ENCODE measurements around the gene GALNT4. TPM values are rescaled to one million over a fixed set of nuclear protein-coding genes. Genes with fewer than 3 reads are reported as not detected.

The GALNT4 gene
- total and polyA plus RNA-seq, 8 donors: 2.6 to 15.8 (median 5.2) TPM

GRCh38 chr12:89499857-89500256 is 24.7 kb downstream of the GALNT4 start:
- DNase-seq (no peak), FAIRE-seq (no peak), ATAC-seq (no peak)
- H3K36me3 ChIP-seq: no peaks in the 10 kb centered on the region
- no peak overlapping the region for H3K27ac ChIP-seq
- no peaks in the 10 kb centered on the region for H3K4me1 ChIP-seq
- H3K27me3 ChIP-seq: no peaks in the 10 kb centered on the region
- no peak overlapping the region for H3K4me3 ChIP-seq
- no peaks in the 10 kb centered on the region for H3K9me3 ChIP-seq
- WGBS, 2 donors: 93 to 96% methylated on average over 19 of the region's 19 CpGs
- intact Hi-C loops (cut with DNase I): no loop called here
- no peak for TF ChIP-seq CTCF (IDR thresholded peaks at IDR 0.05)

GRCh38 chr12:89497467-89497866 is 27.1 kb downstream of the GALNT4 start:
- no peaks in the 10 kb centered on the region for H3K36me3 ChIP-seq
- no peaks in the 10 kb centered on the region for H3K27me3 ChIP-seq
- TF ChIP-seq CTCF (IDR thresholded peaks at IDR 0.05): no peak
- intact Hi-C loops (cut with DNase I): no loop called here
- FAIRE-seq: no peak
- no peaks in the 10 kb centered on the region for H3K9me3 ChIP-seq
- H3K4me1 ChIP-seq: no peaks in the 10 kb centered on the region
- DNase-seq: no peak
- WGBS, 2 donors: 68 to 75% methylated on average over 4 of the region's 4 CpGs
- ATAC-seq: peak in 2 of 4 donors; percentile 46 to 55
- peak overlapping the region in 1 of 4 donors; percentile 27 for H3K27ac ChIP-seq
- H3K4me3 ChIP-seq: no peak overlapping the region

DNA sequence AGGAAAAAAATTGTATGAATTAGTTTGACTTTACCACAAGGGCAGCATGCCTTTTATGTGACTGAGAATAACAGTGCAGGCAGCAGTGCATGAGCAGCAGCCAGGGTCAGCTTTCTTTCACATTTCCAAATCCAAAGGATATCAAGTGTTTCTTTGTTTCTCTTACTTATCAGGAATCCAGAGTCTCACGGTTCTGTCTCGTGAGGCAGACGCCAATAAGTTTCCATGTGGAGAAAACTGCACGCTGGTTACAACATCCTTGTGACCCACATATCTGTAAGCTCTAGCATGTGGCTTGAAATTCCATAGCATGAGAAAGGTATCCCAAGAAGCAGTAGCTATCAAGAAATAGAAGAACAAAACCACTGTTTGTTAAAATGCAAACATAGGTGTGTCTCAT is 27.6 kb downstream of the GALNT4 start:
- FAIRE-seq: no peak
- peak overlapping the region in 1 of 4 donors; percentile 27 for H3K27ac ChIP-seq
- no peaks in the 10 kb centered on the region for H3K4me1 ChIP-seq
- no peak for DNase-seq
- ATAC-seq: peak in 2 of 4 donors; percentile 42 to 43
- intact Hi-C loops (cut with DNase I): no loop called here
- 44 to 55% methylated on average over 4 of the region's 4 CpGs for WGBS, 2 donors
- no peaks in the 10 kb centered on the region for H3K36me3 ChIP-seq
- no peak overlapping the region for H3K4me3 ChIP-seq
- H3K9me3 ChIP-seq: no peaks in the 10 kb centered on the region
- no peak for TF ChIP-seq CTCF (IDR thresholded peaks at IDR 0.05)
- no peaks in the 10 kb centered on the region for H3K27me3 ChIP-seq

- ATAC-seq (no peak), FAIRE-seq (no peak), DNase-seq (no peak)
- Histone ChIP-seq H3K27ac (no peak overlapping the region), H3K27me3 (no peaks in the 10 kb centered on the region), H3K4me1 (no peaks in the 10 kb centered on the region), H3K4me3 (no peak overlapping the region), H3K9me3 (no peaks in the 10 kb centered on the region), H3K36me3 (no peaks in the 10 kb centered on the region)
- TF ChIP-seq CTCF (IDR thresholded peaks at IDR 0.05): no peak
- WGBS, 2 donors: 93 to 96% methylated on average over 9 of the region's 9 CpGs
- intact Hi-C loops (cut with DNase I): no loop called here
Observed at GRCh38 chr12:89494411-89495231, 30.0 kb downstream of the GALNT4 start.

DNA sequence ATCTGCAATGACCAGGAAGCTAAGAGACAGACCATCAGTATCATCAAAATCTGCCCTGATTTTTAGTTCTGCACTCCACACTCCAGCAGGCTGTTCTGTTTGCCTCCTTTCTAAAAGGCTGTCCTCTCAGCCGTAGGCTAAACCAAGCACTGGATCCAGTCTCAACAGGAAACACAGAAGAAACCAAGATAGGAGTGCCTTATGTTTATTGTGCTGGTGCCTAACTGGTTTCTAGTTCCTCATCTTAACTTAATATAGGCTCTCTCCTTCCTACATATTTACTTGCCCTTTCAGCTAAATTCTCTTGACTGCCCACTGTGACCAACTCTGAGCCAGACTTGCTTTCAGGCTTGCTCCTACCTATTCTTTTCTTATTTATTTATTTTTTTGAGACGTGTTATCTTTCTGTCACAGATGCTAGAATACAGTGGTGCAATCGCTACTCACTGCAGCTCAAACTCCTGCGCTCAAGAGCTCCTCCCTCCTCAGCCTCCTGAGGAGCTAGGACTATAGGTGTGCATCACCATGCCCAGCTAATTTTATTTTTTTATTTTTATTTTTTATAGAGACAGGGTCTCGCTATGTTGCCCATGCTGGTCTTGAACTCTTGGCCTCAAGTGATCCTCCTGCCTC is 30.8 kb downstream of the GALNT4 start:
- Histone ChIP-seq H3K27ac (no peak overlapping the region), H3K9me3 (no peaks in the 10 kb centered on the region), H3K4me1 (no peaks in the 10 kb centered on the region), H3K36me3 (no peaks in the 10 kb centered on the region), H3K27me3 (no peaks in the 10 kb centered on the region), H3K4me3 (no peak overlapping the region)
- WGBS, 2 donors: 90 to 91% methylated on average over 5 of the region's 5 CpGs
- DNase-seq: no peak
- FAIRE-seq: no peak
- intact Hi-C loops (cut with DNase I): no loop called here
- peak in 2 of 4 donors; percentile 35 to 44 for ATAC-seq
- TF ChIP-seq CTCF (IDR thresholded peaks at IDR 0.05): no peak

Measured in pancreas (tissue), 10 donors.